ENCODE measurements around the gene TCEA2. TPM values are rescaled to one million over a fixed set of nuclear protein-coding genes. Genes with fewer than 3 reads are reported as not detected.

The TCEA2 gene
- total RNA-seq, 1 experiment from 2014 or later, result 38.5 TPM

GRCh38 chr20:64107736-64108457 is 44.9 kb downstream of the TCEA2 start:
- TF ChIP-seq POLR2AphosphoS5 (IDR thresholded peaks at IDR 0.05; ENCODE audit: low read depth, low read length) (no peak), TCF7L2 (IDR thresholded peaks at IDR 0.05; ENCODE audit: low read depth, low read length) (no peak), SIN3A (IDR thresholded peaks at IDR 0.05; ENCODE audit: borderline replicate concordance, insufficient read depth, low read depth, low read length) (no peak)
- TF ChIP-seq, protein P1, sequence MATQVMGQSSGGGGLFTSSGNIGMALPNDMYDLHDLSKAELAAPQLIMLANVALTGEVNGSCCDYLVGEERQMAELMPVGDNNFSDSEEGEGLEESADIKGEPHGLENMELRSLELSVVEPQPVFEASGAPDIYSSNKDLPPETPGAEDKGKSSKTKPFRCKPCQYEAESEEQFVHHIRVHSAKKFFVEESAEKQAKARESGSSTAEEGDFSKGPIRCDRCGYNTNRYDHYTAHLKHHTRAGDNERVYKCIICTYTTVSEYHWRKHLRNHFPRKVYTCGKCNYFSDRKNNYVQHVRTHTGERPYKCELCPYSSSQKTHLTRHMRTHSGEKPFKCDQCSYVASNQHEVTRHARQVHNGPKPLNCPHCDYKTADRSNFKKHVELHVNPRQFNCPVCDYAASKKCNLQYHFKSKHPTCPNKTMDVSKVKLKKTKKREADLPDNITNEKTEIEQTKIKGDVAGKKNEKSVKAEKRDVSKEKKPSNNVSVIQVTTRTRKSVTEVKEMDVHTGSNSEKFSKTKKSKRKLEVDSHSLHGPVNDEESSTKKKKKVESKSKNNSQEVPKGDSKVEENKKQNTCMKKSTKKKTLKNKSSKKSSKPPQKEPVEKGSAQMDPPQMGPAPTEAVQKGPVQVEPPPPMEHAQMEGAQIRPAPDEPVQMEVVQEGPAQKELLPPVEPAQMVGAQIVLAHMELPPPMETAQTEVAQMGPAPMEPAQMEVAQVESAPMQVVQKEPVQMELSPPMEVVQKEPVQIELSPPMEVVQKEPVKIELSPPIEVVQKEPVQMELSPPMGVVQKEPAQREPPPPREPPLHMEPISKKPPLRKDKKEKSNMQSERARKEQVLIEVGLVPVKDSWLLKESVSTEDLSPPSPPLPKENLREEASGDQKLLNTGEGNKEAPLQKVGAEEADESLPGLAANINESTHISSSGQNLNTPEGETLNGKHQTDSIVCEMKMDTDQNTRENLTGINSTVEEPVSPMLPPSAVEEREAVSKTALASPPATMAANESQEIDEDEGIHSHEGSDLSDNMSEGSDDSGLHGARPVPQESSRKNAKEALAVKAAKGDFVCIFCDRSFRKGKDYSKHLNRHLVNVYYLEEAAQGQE (IDR thresholded peaks at IDR 0.05; ENCODE audit: insufficient read depth in 1 of 2, low read depth in 2 of 2, low read length in 1 of 2), result no peak
- TF ChIP-seq, protein P2, sequence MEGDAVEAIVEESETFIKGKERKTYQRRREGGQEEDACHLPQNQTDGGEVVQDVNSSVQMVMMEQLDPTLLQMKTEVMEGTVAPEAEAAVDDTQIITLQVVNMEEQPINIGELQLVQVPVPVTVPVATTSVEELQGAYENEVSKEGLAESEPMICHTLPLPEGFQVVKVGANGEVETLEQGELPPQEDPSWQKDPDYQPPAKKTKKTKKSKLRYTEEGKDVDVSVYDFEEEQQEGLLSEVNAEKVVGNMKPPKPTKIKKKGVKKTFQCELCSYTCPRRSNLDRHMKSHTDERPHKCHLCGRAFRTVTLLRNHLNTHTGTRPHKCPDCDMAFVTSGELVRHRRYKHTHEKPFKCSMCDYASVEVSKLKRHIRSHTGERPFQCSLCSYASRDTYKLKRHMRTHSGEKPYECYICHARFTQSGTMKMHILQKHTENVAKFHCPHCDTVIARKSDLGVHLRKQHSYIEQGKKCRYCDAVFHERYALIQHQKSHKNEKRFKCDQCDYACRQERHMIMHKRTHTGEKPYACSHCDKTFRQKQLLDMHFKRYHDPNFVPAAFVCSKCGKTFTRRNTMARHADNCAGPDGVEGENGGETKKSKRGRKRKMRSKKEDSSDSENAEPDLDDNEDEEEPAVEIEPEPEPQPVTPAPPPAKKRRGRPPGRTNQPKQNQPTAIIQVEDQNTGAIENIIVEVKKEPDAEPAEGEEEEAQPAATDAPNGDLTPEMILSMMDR (IDR thresholded peaks at IDR 0.05), result no peak
- no peak overlapping the region for H3K27ac ChIP-seq (ENCODE audit: low read length)
- no TSS peak for BruUV-seq (replicated peaks)
- intact Hi-C loops (cut with micrococcal nuclease; ENCODE audit: unreplicated experiment), result no loop called here
- no peak for ATAC-seq
- no peak overlapping the region for H3K4me3 ChIP-seq (ENCODE audit: low read depth in 2 of 2, low read length in 2 of 2)
- ChIA-PET CTCF (no interaction called here), POLR2A (no interaction called here)
- H3K36me3 ChIP-seq (ENCODE audit: control insufficient read depth, insufficient read depth, low read length), result no peaks in the 10 kb centered on the region
- no peaks in the 10 kb centered on the region for H3K9me3 ChIP-seq (ENCODE audit: control insufficient read depth, insufficient read depth, low read depth, low read length)
- no peaks in the 10 kb centered on the region; the same call in 1 of the 2 replicates for H3K4me1 ChIP-seq (ENCODE audit: control insufficient read depth, insufficient read depth, low read length)
- no peaks in the 10 kb centered on the region for H3K27me3 ChIP-seq (ENCODE audit: control insufficient read depth, insufficient read depth, low read length)
- in situ Hi-C loops (cut with HindIII; ENCODE audit: low pct_unique_long_range_greater_than_20kb, low sequenced_read_pairs), result no loop called here
- no peak for DNase-seq (ENCODE audit: low read depth, low spot score)

DNA sequence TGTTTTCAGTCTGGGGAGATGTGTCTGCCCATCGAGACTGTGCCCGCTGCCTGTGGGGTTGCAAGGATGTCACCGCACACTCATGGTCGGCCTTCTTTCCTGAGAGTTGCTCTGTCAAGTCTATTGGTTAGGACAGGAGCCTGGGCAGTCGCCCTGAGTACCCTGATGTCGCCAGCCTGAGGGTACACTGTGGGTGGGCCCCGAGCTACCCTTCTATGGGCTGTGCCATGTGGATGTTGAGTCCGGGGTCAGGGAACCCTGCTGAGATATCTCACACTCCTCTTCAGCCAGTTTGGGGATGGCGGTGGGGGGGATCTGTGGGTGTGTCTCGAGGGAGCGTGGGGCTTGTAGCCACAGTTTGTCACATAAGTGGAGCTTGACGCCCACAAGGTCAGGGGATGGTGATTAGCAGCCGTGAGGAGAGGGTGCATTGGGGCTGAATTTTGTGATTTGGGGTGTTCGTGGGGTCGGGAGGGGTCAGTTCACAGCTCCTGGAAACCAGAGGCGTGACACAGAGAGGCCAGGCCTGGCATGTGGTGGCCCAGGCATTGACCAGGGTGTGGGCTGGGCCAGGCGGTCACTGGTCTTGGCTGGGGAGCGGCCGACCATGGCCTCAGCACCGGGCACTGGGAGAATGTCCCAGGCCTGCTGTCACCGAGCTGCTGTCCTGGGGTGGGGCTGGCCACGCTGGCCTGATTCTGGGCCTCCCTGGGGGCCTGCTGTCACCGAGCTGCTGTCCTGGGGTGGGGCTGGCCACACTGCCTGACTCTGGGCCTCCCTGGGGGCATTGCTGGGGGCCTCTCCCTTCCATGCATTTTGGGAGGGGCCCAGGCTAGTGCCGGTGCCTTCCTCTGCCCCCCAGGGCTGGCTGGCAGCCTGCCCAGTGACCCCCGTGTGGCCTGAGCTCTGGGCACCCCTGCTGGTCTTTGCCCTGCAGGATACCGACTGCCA is 46.0 kb downstream of the TCEA2 start:
- no TSS peak for BruUV-seq (replicated peaks)
- TF ChIP-seq POLR2AphosphoS5 (IDR thresholded peaks at IDR 0.05; ENCODE audit: low read depth, low read length) (no peak), SIN3A (IDR thresholded peaks at IDR 0.05; ENCODE audit: borderline replicate concordance, insufficient read depth, low read depth, low read length) (no peak)
- TF ChIP-seq, protein P1 (IDR thresholded peaks at IDR 0.05; ENCODE audit: insufficient read depth in 1 of 2, low read depth in 2 of 2, low read length in 1 of 2), result no peak
- DNase-seq (ENCODE audit: low read depth, low spot score) (no peak), ATAC-seq (no peak)
- Histone ChIP-seq H3K4me3 (ENCODE audit: low read depth in 2 of 2, low read length in 2 of 2) (no peak overlapping the region), H3K36me3 (ENCODE audit: control insufficient read depth, insufficient read depth, low read length) (no peaks in the 10 kb centered on the region), H3K9me3 (ENCODE audit: control insufficient read depth, insufficient read depth, low read depth, low read length) (no peaks in the 10 kb centered on the region), H3K27ac (ENCODE audit: low read length) (no peak overlapping the region), H3K4me1 (ENCODE audit: control insufficient read depth, insufficient read depth, low read length) (no peaks in the 10 kb centered on the region; the same call in 1 of the 2 replicates), H3K27me3 (ENCODE audit: control insufficient read depth, insufficient read depth, low read length) (no peaks in the 10 kb centered on the region)
- ChIA-PET POLR2A (no interaction called here), CTCF (interaction anchor here (0.7 kb wide), 1 partner anchor 10 kb away, joined by 3 read pairs; no protein-coding TSS in a partner anchor)
- intact Hi-C loops (cut with micrococcal nuclease; ENCODE audit: unreplicated experiment) (no loop called here), in situ Hi-C loops (cut with HindIII; ENCODE audit: low pct_unique_long_range_greater_than_20kb, low sequenced_read_pairs) (no loop called here)

All from Panc1 (cell line).